Posterior vena cava (tissue), 2 donors: ENCODE measurements around the gene TMEM129. TPM values are rescaled to one million over a fixed set of nuclear protein-coding genes. Genes with fewer than 3 reads are reported as not detected.
A peak's percentile ranks its signal among the peaks of the same experiment; 100 is the strongest.

Experiments
- DNase-seq: peaks from one replicate; pipeline ENCODE4 v3.0.0-alpha.2; 2020; ENCODE audit warnings: low spot score
- intact Hi-C, 2 donors: fragments of 100-400 bp; cut with DNase I; formaldehyde crosslinking; loops; one replicate each; pipeline versions ENCODE4 v1.14.1 to v1.14.2; 2022 to 2023
- total RNA-seq, 2 donors: library from RNA; stranded (reverse); fragmentation: NEBNext Ultra II Directional; extraction: Animal tissue kit (Norgen Biotek cat#: 25700); gene quantifications; one replicate each; pipeline ENCODE4 v1.2.1, GENCODE V29; 2021
- donor health status: DM: yes; HTN: yes; CAD: no.
- donor health status: DM: yes; HTN: yes; CAD: no.

The TMEM129 gene
- total RNA-seq, 2 donors from 2014 or later = 25.1 to 28.1 TPM

- intact Hi-C loops = loop anchor here (5.0 to 10.0 kb wide), 2 partner anchors 35 to 373 kb away; no protein-coding TSS in a partner anchor
- peak; percentile 91 for DNase-seq
These were observed 6.3 kb upstream of the TMEM129 start for GRCh38 chr4:1727117-1728031.

- intact Hi-C loops = loop anchor here (5.0 to 10.0 kb wide), 2 partner anchors 34 to 372 kb away; no protein-coding TSS in a partner anchor
- peak; percentile 97 for DNase-seq
These were observed 5.2 kb upstream of the TMEM129 start for GRCh38 chr4:1726146-1726934.

DNA sequence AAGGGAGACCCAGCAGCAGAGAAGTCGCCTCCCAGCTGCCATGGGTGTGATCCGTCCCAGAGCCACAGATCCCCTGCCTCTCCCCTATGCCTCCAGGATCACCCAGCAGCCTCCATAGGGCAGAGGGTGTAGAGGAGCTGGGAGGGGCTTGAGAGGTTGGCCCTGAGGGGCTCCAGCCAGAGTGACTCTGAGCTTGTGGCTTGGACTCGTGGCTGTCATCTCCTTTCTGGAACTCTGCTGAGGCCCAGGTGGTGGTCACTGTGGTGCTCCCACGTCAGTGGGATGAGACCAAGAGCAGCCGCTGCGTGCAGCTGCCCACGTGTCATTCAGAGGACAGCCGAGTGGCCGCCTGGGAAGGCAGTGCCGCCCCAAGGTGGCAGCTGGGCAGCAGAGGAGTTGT, 4.4 kb upstream of the TMEM129 start:
- peak; percentile 63 for DNase-seq
- intact Hi-C loops = loop anchor here (5.0 to 10.0 kb wide), 2 partner anchors 33 to 371 kb away; no protein-coding TSS in a partner anchor

DNA sequence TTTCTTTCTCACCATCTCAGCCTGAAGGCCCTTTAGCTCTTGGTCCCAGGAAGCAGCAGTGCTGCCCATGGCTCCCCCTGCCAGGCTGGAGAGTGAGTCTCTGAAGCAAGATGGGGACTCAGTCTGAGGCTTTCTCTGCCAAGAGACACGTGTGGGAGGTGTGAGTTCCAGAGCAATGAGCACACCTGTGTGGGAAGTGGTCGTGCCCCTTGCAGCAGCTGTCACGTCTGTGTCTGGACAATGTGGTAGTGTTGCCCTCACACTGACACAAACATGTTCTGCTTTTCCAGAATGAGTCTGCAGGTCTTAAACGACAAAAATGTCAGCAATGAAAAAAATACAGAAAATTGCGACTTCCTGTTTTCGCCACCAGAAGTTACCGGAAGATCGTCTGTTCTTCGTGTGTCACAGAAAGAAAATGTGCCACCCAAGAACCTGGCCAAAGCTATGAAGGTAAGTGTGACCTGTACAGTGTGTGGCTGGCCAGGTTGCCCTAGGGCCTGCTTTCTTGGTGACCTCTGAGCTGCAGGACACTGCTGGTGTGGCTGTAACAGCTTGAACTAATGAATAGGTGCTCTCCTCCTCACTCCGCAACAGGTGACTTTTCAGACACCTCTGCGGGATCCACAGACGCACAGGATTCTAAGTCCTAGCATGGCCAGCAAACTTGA, 2.1 kb upstream of the TMEM129 start:
- intact Hi-C loops = loop anchor here in 1 of 2 donors (10.0 kb wide), 1 partner anchor 368 kb away; no protein-coding TSS in a partner anchor
- DNase-seq = peak; percentile 68

- DNase-seq = peak; percentile 70
These were observed 1.5 kb upstream of the TMEM129 start for GRCh38 chr4:1722551-1723118.

GRCh38 chr4:1721666-1722550, 785 bp upstream of the TMEM129 start:
- peak; percentile 81 for DNase-seq

More at GRCh38 chr4:1722551-1723118, 1.5 kb upstream of the TMEM129 start:
- intact Hi-C loops = loop anchor here in 1 of 2 donors (10.0 kb wide), 1 partner anchor 368 kb away; no protein-coding TSS in a partner anchor

DNA sequence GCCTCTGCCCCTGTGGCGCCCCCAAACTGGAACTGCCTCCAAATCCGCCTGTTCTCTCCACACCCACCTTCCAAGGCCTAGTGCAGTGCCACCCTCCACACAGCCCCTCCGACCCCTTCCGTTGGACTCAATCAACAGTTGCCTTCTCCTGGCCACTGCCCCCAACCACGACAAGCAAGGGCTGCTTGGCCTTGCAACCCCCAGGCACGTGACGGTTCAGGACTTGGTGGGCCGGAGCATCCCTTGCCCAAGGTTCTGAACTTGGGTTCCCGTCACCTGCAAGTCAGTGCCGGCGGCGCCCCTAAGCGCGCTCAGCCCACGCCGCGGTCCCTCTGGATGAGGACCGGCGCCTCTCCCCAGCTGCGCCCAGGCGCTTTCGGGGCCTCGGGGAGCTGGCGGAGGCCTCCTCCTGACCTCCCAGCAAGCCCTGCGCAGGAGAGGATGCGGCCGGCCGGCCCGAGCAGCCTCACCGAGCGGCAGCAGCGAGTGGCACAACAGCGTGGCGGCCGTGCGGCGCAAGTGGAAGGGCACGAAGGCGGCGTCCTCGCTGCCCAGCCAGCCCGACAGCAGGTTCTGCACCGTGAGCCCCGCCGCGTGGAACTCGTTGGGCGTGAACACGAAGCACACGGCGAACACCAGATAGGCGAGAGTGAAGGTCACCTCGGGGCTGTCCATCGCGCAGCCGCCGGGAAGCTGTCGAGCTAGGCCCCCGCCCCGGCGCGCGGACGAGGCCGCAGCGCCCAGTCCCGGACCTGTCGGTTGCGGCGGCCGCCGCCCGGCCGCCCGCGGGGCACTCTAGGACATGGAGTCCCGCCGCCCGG, 750 bp downstream of the TMEM129 start:
- peak; percentile 87 for DNase-seq

More at GRCh38 chr4:1721666-1722550, 785 bp upstream of the TMEM129 start:
- intact Hi-C loops = loop anchor here in 1 of 2 donors (10.0 kb wide), 1 partner anchor 367 kb away; no protein-coding TSS in a partner anchor

DNA sequence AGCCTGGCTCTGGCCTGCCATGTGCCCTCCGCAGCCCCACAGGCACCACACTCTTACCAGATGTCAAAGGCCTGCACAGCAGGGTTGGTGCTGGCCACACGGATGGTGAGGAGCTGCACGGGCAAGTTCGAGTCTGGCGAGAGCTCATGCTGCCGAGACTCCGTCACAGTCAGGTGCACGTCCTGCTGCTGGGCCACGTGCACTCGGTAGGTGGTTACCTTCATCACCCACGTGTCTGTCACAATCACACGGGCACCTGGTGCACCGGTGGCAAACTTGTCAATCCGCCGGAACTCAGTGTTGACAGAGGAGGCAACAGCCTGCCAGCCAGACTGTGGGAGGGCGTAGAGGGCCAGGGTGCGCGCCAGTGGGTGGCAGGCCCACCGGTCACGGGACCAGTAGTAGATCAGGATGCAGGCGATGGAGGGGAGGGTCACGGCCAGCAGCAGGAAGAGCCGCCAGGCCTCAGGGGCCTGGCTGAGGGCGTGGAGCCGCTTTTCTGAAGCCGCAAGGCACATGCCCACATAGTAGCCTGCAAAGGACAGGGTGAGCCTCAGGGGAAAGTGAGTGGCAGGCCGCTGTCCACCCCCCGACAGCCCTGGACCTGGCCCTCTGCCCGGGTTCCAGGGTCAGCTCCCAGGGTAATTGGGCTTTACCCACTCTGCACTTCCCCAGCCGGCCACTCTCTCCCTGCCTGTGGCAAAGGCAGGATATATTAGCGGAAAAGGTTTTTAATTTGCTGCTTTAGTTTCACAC, 2.9 kb downstream of the TMEM129 start:
- DNase-seq = no peak
- intact Hi-C loops = no loop called here

More for the DNA sequence above, 750 bp downstream of the TMEM129 start:
- intact Hi-C loops = loop anchor here in 1 of 2 donors (10.0 kb wide), 1 partner anchor 366 kb away; no protein-coding TSS in a partner anchor

- DNase-seq = no peak
- intact Hi-C loops = no loop called here
These were observed 3.7 kb downstream of the TMEM129 start for GRCh38 chr4:1717129-1718094.

- no peak for DNase-seq
- intact Hi-C loops = no loop called here
These were observed 4.8 kb downstream of the TMEM129 start for GRCh38 chr4:1716065-1716945.

- no peak for DNase-seq
- intact Hi-C loops = no loop called here
These were observed 5.9 kb downstream of the TMEM129 start for GRCh38 chr4:1715002-1715758.

- intact Hi-C loops = no loop called here
- no peak for DNase-seq
These were observed 6.7 kb downstream of the TMEM129 start for GRCh38 chr4:1714303-1715001.
